ENCODE data around the gene RNF125.
A peak's percentile ranks its signal among the peaks of the same experiment; 100 is the strongest.

The RNF125 gene

GRCh38 chr18:32091325-32091723 lies 72.7 kb downstream of the RNF125 start:
- no peak for TF ChIP-seq CTCF (IDR thresholded peaks at IDR 0.05; ENCODE audit: control insufficient read depth, extremely low read depth, insufficient read depth)
- peak overlapping the region; percentile 83 for H3K4me3 ChIP-seq (ENCODE audit: low read depth, low read length)
- no peak for DNase-seq (ENCODE audit: low read depth)

- peak within 1 kb of the TSS; percentile 83 for H3K4me3 ChIP-seq (ENCODE audit: low read depth, low read length)
- no peak for TF ChIP-seq CTCF (IDR thresholded peaks at IDR 0.05; ENCODE audit: control insufficient read depth, extremely low read depth, insufficient read depth)
- no peak for DNase-seq (ENCODE audit: low read depth)
Observed at GRCh38 chr18:32091724-32092421, 73.2 kb downstream of the RNF125 start, which contains the start of gene RNF138. Gene RNF138, plus strand, starts transcription at chr18:32091874. Its CDS starts 903 bp downstream, at chr18:32092777.

- peak; percentile 84 for DNase-seq (ENCODE audit: low read depth)
- H3K4me3 ChIP-seq (ENCODE audit: low read depth, low read length) = peak overlapping the region; percentile 83
- no peak for TF ChIP-seq CTCF (IDR thresholded peaks at IDR 0.05; ENCODE audit: control insufficient read depth, extremely low read depth, insufficient read depth)
Observed at GRCh38 chr18:32092422-32093101, 73.9 kb downstream of the RNF125 start.

GRCh38 chr18:32093102-32093511 lies 74.5 kb downstream of the RNF125 start:
- DNase-seq (ENCODE audit: low read depth) = no peak
- TF ChIP-seq CTCF (IDR thresholded peaks at IDR 0.05; ENCODE audit: control insufficient read depth, extremely low read depth, insufficient read depth) = no peak
- H3K4me3 ChIP-seq (ENCODE audit: low read depth, low read length) = peak overlapping the region; percentile 83

GRCh38 chr18:32093523-32093922 lies 74.9 kb downstream of the RNF125 start:
- DNase-seq (ENCODE audit: low read depth) = no peak
- TF ChIP-seq CTCF (IDR thresholded peaks at IDR 0.05; ENCODE audit: control insufficient read depth, extremely low read depth, insufficient read depth) = no peak

GRCh38 chr18:32095192-32095899 lies 76.7 kb downstream of the RNF125 start:
- TF ChIP-seq CTCF (IDR thresholded peaks at IDR 0.05; ENCODE audit: control insufficient read depth, extremely low read depth, insufficient read depth) = no peak
- H3K4me3 ChIP-seq (ENCODE audit: low read depth, low read length) = no peak overlapping the region
- no peak for DNase-seq (ENCODE audit: low read depth)

More at GRCh38 chr18:32093523-32093922, 74.9 kb downstream of the RNF125 start:
- peak overlapping the region; percentile 83 for H3K4me3 ChIP-seq (ENCODE audit: low read depth, low read length)
